OCI-LY1 (cell line): Measurements from ENCODE around the gene LRRC61.

Source experiments
- EZH2 ChIP-seq: fragments of 200-600 bp; sonication (generic), shearing (Covaris generic); IDR thresholded peaks from 2 replicates; pipeline ENCODE4 v1.8.0; 2017; ENCODE audit warnings: borderline replicate concordance, mixed run types, mild to moderate bottlenecking, antibody characterized with exemption, low read length, moderate library complexity, mixed read lengths
- TF ChIP-seq, protein P1 (sequence below): fragments of 200-600 bp; sonication (generic), shearing (Covaris generic); IDR thresholded peaks from 2 replicates; pipeline ENCODE4 v1.5.1; 2017; ENCODE audit warnings: mild to moderate bottlenecking, antibody characterized with exemption, low read length, moderate library complexity, mixed read lengths

DNA sequence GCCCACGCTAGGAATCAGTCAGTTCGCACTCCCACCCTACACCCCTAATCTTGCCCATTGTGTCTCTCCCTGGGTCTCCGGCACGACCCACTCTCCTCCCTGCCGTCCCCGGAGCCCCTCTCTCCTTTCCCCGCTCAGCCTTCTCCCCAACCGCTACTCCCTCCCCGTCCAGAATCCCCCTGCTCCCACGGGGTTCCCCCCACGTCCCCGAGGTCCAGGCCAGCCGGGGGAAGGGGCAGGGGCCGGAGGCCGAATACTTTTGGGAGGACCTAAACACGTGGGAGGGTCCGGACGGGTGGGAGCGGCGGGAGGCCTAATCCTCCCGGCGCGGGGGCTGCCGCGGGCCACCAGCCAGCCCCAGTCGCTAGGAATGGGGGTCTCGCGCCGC lies 17.7 kb downstream of the LRRC61 start:
- TF ChIP-seq, protein P1, sequence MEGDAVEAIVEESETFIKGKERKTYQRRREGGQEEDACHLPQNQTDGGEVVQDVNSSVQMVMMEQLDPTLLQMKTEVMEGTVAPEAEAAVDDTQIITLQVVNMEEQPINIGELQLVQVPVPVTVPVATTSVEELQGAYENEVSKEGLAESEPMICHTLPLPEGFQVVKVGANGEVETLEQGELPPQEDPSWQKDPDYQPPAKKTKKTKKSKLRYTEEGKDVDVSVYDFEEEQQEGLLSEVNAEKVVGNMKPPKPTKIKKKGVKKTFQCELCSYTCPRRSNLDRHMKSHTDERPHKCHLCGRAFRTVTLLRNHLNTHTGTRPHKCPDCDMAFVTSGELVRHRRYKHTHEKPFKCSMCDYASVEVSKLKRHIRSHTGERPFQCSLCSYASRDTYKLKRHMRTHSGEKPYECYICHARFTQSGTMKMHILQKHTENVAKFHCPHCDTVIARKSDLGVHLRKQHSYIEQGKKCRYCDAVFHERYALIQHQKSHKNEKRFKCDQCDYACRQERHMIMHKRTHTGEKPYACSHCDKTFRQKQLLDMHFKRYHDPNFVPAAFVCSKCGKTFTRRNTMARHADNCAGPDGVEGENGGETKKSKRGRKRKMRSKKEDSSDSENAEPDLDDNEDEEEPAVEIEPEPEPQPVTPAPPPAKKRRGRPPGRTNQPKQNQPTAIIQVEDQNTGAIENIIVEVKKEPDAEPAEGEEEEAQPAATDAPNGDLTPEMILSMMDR, result no peak
- no peak for TF ChIP-seq EZH2
